GM21529 (cell line): ENCODE data around the gene FDXR.

ENCODE experiments used
- ATAC-seq: cut with Tn5 transposase; IDR thresholded peaks from one replicate; pipeline ENCODE4 v1.9.1; 2021; ENCODE audit not compliant: unreplicated experiment

The FDXR gene

GRCh38 chr17:74814453-74814852, 58.3 kb downstream of the FDXR start:
- ATAC-seq, result no peak
